Measurements from ENCODE around the gene ZNF385D.

Gene ZNF385D

DNA sequence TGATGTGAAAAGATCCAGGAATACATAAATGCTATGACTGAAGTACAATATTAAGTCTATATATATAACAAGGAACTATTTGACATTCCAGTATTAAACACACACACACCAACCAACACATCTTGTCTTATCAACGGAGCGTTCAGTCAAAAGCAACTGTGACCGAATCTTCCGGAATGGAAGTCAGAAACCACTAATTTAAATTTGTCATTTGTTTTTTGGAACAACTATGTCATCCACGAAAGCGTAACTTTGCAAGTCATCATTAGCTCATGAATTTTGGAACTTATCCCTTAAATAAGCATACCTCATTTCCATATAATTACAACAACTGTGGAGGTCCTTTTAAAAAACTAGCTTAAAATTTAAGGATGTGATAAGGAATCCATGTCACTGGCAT lies 5.0 kb downstream of the ZNF385D start:
- DNase-seq (ENCODE audit: extremely low spot score): no peak
- POLR2A ChIA-PET: no interaction called here
- CTCF ChIA-PET: interaction anchor here (1.2 kb wide), 1 partner anchor 55 kb away, joined by 3 read pairs; no protein-coding TSS in a partner anchor
- TF ChIP-seq CTCF (IDR thresholded peaks at IDR 0.05; ENCODE audit: control extremely low read depth, extremely low read depth, low read depth, missing control alignments): no peak

GRCh38 chr3:21744793-21745192 lies 6.2 kb downstream of the ZNF385D start:
- POLR2A ChIA-PET: no interaction called here
- no peak for TF ChIP-seq CTCF (IDR thresholded peaks at IDR 0.05; ENCODE audit: control extremely low read depth, extremely low read depth, low read depth, missing control alignments)
- CTCF ChIA-PET: no interaction called here
- DNase-seq (ENCODE audit: extremely low spot score): no peak

DNA sequence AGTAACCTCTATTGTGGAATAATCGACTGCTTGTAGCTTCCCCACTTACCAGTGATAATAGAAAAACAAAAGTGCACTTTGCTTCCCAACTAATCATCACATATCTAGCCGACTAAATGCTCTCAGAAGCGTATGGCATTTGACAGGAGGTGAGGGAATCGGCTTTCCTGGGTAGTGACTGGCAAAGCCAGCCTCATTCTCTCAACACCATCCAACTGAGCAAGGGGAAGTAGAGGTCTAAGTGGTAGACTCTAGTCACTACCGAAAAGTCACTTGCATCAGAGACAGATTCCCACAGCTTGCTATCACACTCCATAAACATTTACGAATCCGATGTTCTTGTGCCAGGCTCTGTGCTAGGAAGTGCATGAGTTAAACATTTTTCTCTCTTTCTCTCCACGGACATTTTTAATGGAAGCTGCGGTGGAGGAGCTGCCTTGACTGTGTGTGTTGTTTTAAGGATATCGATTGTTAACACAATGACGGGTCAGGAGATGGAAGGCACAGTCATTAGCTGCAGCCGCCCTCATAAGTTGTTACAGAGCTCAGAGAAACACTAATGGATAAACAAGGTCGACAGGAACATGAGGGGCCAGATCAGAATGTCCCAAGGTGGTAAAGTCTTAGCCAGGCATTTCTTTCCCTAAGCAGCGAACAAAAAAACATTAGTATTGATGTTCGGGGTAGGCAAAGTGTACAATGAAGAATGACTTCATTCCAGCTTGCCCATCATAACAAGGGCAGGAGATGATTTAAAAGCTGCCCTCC lies 11.9 kb downstream of the ZNF385D start:
- no peak for DNase-seq (ENCODE audit: extremely low spot score)
- TF ChIP-seq CTCF (IDR thresholded peaks at IDR 0.05; ENCODE audit: control extremely low read depth, extremely low read depth, low read depth, missing control alignments): no peak
- ChIA-PET POLR2A (interaction anchor here (0.6 kb wide), 1 partner anchor 51 kb away, joined by 3 read pairs; no protein-coding TSS in a partner anchor), CTCF (interaction anchor here (1.5 kb wide), 1 partner anchor 11 kb away, joined by 4 read pairs; no protein-coding TSS in a partner anchor)

- no peak for TF ChIP-seq CTCF (IDR thresholded peaks at IDR 0.05; ENCODE audit: control extremely low read depth, extremely low read depth, low read depth, missing control alignments)
- DNase-seq (ENCODE audit: extremely low spot score): no peak
- ChIA-PET POLR2A (no interaction called here), CTCF (no interaction called here)
These were observed 12.7 kb downstream of the ZNF385D start for GRCh38 chr3:21738283-21738682.

- no peak for TF ChIP-seq CTCF (IDR thresholded peaks at IDR 0.05; ENCODE audit: control extremely low read depth, extremely low read depth, low read depth, missing control alignments)
- no peak for DNase-seq (ENCODE audit: extremely low spot score)
- ChIA-PET CTCF (no interaction called here), POLR2A (no interaction called here)
These were observed 16.3 kb downstream of the ZNF385D start for GRCh38 chr3:21734746-21735145.

GRCh38 chr3:21729888-21730459 lies 21.0 kb downstream of the ZNF385D start:
- no peak for DNase-seq (ENCODE audit: extremely low spot score)
- ChIA-PET POLR2A (no interaction called here), CTCF (no interaction called here)
- no peak for TF ChIP-seq CTCF (IDR thresholded peaks at IDR 0.05; ENCODE audit: control extremely low read depth, extremely low read depth, low read depth, missing control alignments)
